Measurements from ENCODE around the gene LVRN. TPM values are rescaled to one million over a fixed set of nuclear protein-coding genes. Genes with fewer than 3 reads are reported as not detected.

LVRN gene
- total RNA-seq, 1 experiment from 2014 or later: 0.09 TPM

- no peak overlapping the region for H2AFZ ChIP-seq (ENCODE audit: low read length)
- Mint-ChIP-seq H3K36me3 (ENCODE audit: insufficient read depth in 1 of 3, low read depth in 3 of 3) (no peaks in the 10 kb centered on the region), H3K27me3 (ENCODE audit: low read depth) (no peaks in the 10 kb centered on the region; the same call in 1 of the 2 replicates), H3K9me3 (no peaks in the 10 kb centered on the region), H3K4me1 (peaks cover 5 to 6% of the 10 kb centered on the region in 2 experiments), H3K27ac (no peak overlapping the region), H3K4me3 (no peak overlapping the region)
- H3K14ac ChIP-seq (ENCODE audit: insufficient read depth, low read length): no peak overlapping the region
- H3K23ac ChIP-seq (ENCODE audit: insufficient read length, low read depth, low read length): no peak overlapping the region
- no peak overlapping the region for H4K5ac ChIP-seq (ENCODE audit: insufficient read length, low read depth, low read length)
- H3K4ac ChIP-seq (ENCODE audit: low read depth, low read length): no peak overlapping the region
- H2BK15ac ChIP-seq (ENCODE audit: low read depth, low read length): no peak overlapping the region
- H3T11ph ChIP-seq (ENCODE audit: low read length): no peak overlapping the region
- H3K4me1 ChIP-seq (ENCODE audit: insufficient read depth, low read length): no peaks in the 10 kb centered on the region
- no peak overlapping the region for H2BK120ac ChIP-seq (ENCODE audit: low read depth, low read length, poor library complexity, severe bottlenecking)
- H3K79me2 ChIP-seq (ENCODE audit: insufficient read depth, low read length): no peaks in the 10 kb centered on the region
- no peak overlapping the region for H2BK20ac ChIP-seq (ENCODE audit: low read depth, low read length, poor library complexity, severe bottlenecking)
- H3K9me3 ChIP-seq (ENCODE audit: control insufficient read depth, low read depth, low read length): no peaks in the 10 kb centered on the region
- no peaks in the 10 kb centered on the region for H3K79me1 ChIP-seq (ENCODE audit: insufficient read depth, low read depth, low read length, poor library complexity, severe bottlenecking)
- no peak overlapping the region for H3K18ac ChIP-seq (ENCODE audit: insufficient read length, low read depth, low read length)
- no peak overlapping the region for H3K4me2 ChIP-seq (ENCODE audit: insufficient read depth, insufficient read length, low read length)
- no peaks in the 10 kb centered on the region for H3K27me3 ChIP-seq (ENCODE audit: insufficient read depth, low read length)
- H4K20me1 ChIP-seq (ENCODE audit: control insufficient read depth, insufficient read depth, insufficient read length): no peaks in the 10 kb centered on the region
- no peak overlapping the region for H2AK5ac ChIP-seq (ENCODE audit: insufficient read length, low read length)
- H4K91ac ChIP-seq (ENCODE audit: insufficient read length, low read depth, low read length): no peak overlapping the region
- H2BK12ac ChIP-seq (ENCODE audit: insufficient read length, low read depth, low read length): no peak overlapping the region
- no peak for TF ChIP-seq CTCF (conservative IDR thresholded peaks at IDR 0.05)
- H4K8ac ChIP-seq (replicated peaks; ENCODE audit: insufficient read length, low read depth, low read length): no peak overlapping the region
- H3K9ac ChIP-seq (ENCODE audit: extremely low read depth, insufficient read length, low read length): no peak overlapping the region
- H3K23me2 ChIP-seq (ENCODE audit: insufficient read length, low read depth, low read length, poor library complexity, severe bottlenecking): no peaks in the 10 kb centered on the region
- WGBS (ENCODE audit: extremely low coverage, insufficient read length, low lambda C conversion rate): no CpG with 5 or more reads among the region's 3 CpGs
- H2BK5ac ChIP-seq (ENCODE audit: insufficient read length, low read length): no peak overlapping the region
- DNase-seq: no peak
- no peak overlapping the region for H3K56ac ChIP-seq (ENCODE audit: insufficient read length, low read depth, low read length)
- no peak overlapping the region for H3K27ac ChIP-seq (ENCODE audit: insufficient read length, low read depth, low read length)
Observed at GRCh38 chr5:116063950-116064349, 101.7 kb downstream of the LVRN start.

Data from H9 (cell line).